GM23338 (cell line): ENCODE data around the gene ASPHD1. TPM values are rescaled to one million over a fixed set of nuclear protein-coding genes. Genes with fewer than 3 reads are reported as not detected.
"Not testable (repeated sequence)": the region's sequence is repeated elsewhere in the genome, so short reads cannot be mapped to it uniquely, and the experiment has no call there.

Experiments
- ATAC-seq: fragments of 200-7000 bp; cut with Tn5 transposase; 3 replicates; pipeline ENCODE4 v1.9.1; 2020
- DNase-seq: peaks from one replicate; pipeline ENCODE4 v3.0.0-alpha.2; 2015; ENCODE audit warnings: low spot score
- H2AFZ ChIP-seq: fragments of 200-600 bp; sonication (generic); 2 replicates; pipeline ENCODE4 v1.8.0; 2016; ENCODE audit warnings: antibody characterized with exemption, mild to moderate bottlenecking, moderate library complexity
- H3F3A ChIP-seq: fragments of 200-600 bp; sonication (generic); replicated peaks from 2 replicates; pipeline ENCODE4 v1.8.0; 2017; ENCODE audit warnings: antibody characterized with exemption, mixed run types, low read depth
- H3K27ac ChIP-seq: fragments of 200-600 bp; sonication (generic); 2 replicates; pipeline ENCODE4 v1.6.1; 2016; ENCODE audit warnings: low read depth
- H3K27me3 ChIP-seq: fragments of 200-600 bp; sonication (generic); 2 replicates; pipeline ENCODE4 v1.8.0; 2016; ENCODE audit warnings: mild to moderate bottlenecking, mixed run types, moderate library complexity; ENCODE audit not compliant: insufficient read depth
- H3K36me3 ChIP-seq: fragments of 200-600 bp; sonication (generic); 2 replicates; pipeline ENCODE4 v1.8.0; 2016; ENCODE audit warnings: mild to moderate bottlenecking; ENCODE audit not compliant: insufficient read depth
- H3K4me1 ChIP-seq: fragments of 200-600 bp; sonication (generic); 2 replicates; pipeline ENCODE4 v1.8.0; 2016; ENCODE audit warnings: mild to moderate bottlenecking, moderate library complexity; ENCODE audit not compliant: insufficient read depth
- H3K4me2 ChIP-seq: fragments of 200-600 bp; sonication (generic); 2 replicates; pipeline ENCODE4 v1.7.1; 2017; ENCODE audit warnings: mixed run types
- H3K4me3 ChIP-seq: fragments of 200-600 bp; sonication (generic); 2 replicates; pipeline ENCODE4 v1.6.1; 2016; ENCODE audit warnings: mixed run types
- H3K79me2 ChIP-seq: fragments of 200-600 bp; sonication (generic); replicated peaks from 2 replicates; pipeline ENCODE4 v1.8.0; 2017; ENCODE audit warnings: mild to moderate bottlenecking; ENCODE audit not compliant: insufficient read depth
- H3K9me2 ChIP-seq: fragments of 200-600 bp; sonication (generic); 2 replicates; pipeline ENCODE4 v1.8.0; 2017; ENCODE audit not compliant: insufficient read depth
- H4K20me1 ChIP-seq: fragments of 200-600 bp; sonication (generic); replicated peaks from 2 replicates; pipeline ENCODE4 v1.8.0; 2017; ENCODE audit warnings: mild to moderate bottlenecking; ENCODE audit not compliant: insufficient read depth
- H3K27ac Mint-ChIP-seq: 2 replicates; pipeline ENCODE4 v1.8.0; 2020; ENCODE audit warnings: inconsistent platforms, mild to moderate bottlenecking, moderate library complexity, mixed read lengths
- H3K27me3 Mint-ChIP-seq: 3 replicates; pipeline ENCODE4 v1.8.0; 2022; ENCODE audit warnings: low read depth, mild to moderate bottlenecking, moderate library complexity, mixed read lengths, inconsistent platforms; ENCODE audit not compliant: insufficient read depth, poor library complexity
- H3K36me3 Mint-ChIP-seq: 3 replicates; pipeline ENCODE4 v1.8.0; 2021; ENCODE audit warnings: low read depth, mild to moderate bottlenecking, inconsistent platforms, moderate library complexity, mixed read lengths
- H3K4me1 Mint-ChIP-seq: 3 replicates; pipeline ENCODE4 v1.8.0; 2020; ENCODE audit warnings: mild to moderate bottlenecking, inconsistent platforms, mixed read lengths
- H3K4me3 Mint-ChIP-seq: 3 replicates; pipeline ENCODE4 v1.8.0; 2021; ENCODE audit warnings: moderate library complexity, mild to moderate bottlenecking, inconsistent platforms, mixed read lengths
- H3K9me3 Mint-ChIP-seq: 3 replicates; pipeline ENCODE4 v1.8.0; 2020; ENCODE audit warnings: moderate library complexity, mild to moderate bottlenecking, inconsistent platforms, mixed read lengths
- ETS1 ChIP-seq: IDR thresholded peaks from 2 replicates; pipeline ENCODE4 v1.6.1; 2016; ENCODE audit warnings: antibody characterized with exemption
- EZH2 ChIP-seq: fragments of 200-600 bp; sonication (generic); IDR thresholded peaks from one replicate; pipeline ENCODE4 v1.8.0; 2017; ENCODE audit warnings: antibody characterized with exemption, mild to moderate bottlenecking, low read depth; ENCODE audit not compliant: unreplicated experiment
- EZH2phosphoT487 ChIP-seq: fragments of 200-600 bp; sonication (generic); IDR thresholded peaks from one replicate; pipeline ENCODE4 v1.8.1; 2018; ENCODE audit warnings: antibody characterized with exemption; ENCODE audit not compliant: unreplicated experiment
- JUNB ChIP-seq: IDR thresholded peaks from one replicate; pipeline ENCODE4 v1.6.1; 2016; ENCODE audit warnings: antibody characterized with exemption; ENCODE audit not compliant: unreplicated experiment
- NANOG ChIP-seq: IDR thresholded peaks from 2 replicates; pipeline ENCODE4 v1.6.1; 2016; ENCODE audit warnings: antibody characterized with exemption, borderline replicate concordance
- POLR2AphosphoS5 ChIP-seq: IDR thresholded peaks from 2 replicates; pipeline ENCODE4 v1.6.1; 2016; ENCODE audit warnings: antibody characterized with exemption, low read depth
- STAT1 ChIP-seq: IDR thresholded peaks from one replicate; pipeline ENCODE4 v1.6.1; 2016; ENCODE audit warnings: antibody characterized with exemption; ENCODE audit not compliant: unreplicated experiment
- ZNF114 ChIP-seq: fragments of 250-450 bp; sonication (Bioruptor Pico); IDR thresholded peaks from 2 replicates; pipeline ENCODE4 v1.5.0; 2020; ENCODE audit warnings: mild to moderate bottlenecking, moderate library complexity
- ZNF331 ChIP-seq: fragments of 250-450 bp; sonication (Bioruptor Pico); IDR thresholded peaks from 2 replicates; pipeline ENCODE4 v1.5.0; 2020; ENCODE audit warnings: low read depth, mild to moderate bottlenecking, moderate library complexity
- ZNF462 ChIP-seq: fragments of 250-450 bp; sonication (Bioruptor Pico); IDR thresholded peaks from 2 replicates; pipeline ENCODE4 v1.5.0; 2020; ENCODE audit warnings: mild to moderate bottlenecking, moderate library complexity
- polyA plus RNA-seq: library from polyadenylated mRNA; unstranded; fragments of >200 nt; fragmentation: Nextera tagmentation; extraction: Ambion mirVana; gene quantifications from 2 replicates; pipeline ENCODE4 v1.2.1, GENCODE V29; 2016
- total RNA-seq: library from RNA; depleted of rRNA; stranded (reverse); fragments of >200 nt; shearing (Covaris generic); gene quantifications from 2 replicates; pipeline ENCODE4 v1.2.3, GENCODE V29; 2014
- TF ChIP-seq, protein P1 (sequence below), 2 experiments: fragments of 200-600 bp in 1 of 2; sonication (generic) in 1 of 2; conservative IDR thresholded peaks; 2 replicates each; pipeline versions ENCODE4 v1.5.1 to v1.6.1; 2016 to 2017; ENCODE audit warnings: antibody characterized with exemption in 2 of 2, low read depth in 2 of 2, mild to moderate bottlenecking in 2 of 2, moderate library complexity in 1 of 2

Gene ASPHD1
- total and polyA plus RNA-seq, 2 experiments from 2014 or later, result 15.5 to 20.6 TPM

GRCh38 chr16:29931750-29932149 is 31.5 kb downstream of the ASPHD1 start:
- not testable (repeated sequence) for H3K4me1 Mint-ChIP-seq, H4K20me1 ChIP-seq, H3K27me3 Mint-ChIP-seq, H3K79me2 ChIP-seq, H3K4me3 ChIP-seq, H3K36me3 Mint-ChIP-seq, H3F3A ChIP-seq, H3K27me3 ChIP-seq, ATAC-seq, H3K9me2 ChIP-seq, H3K9me3 Mint-ChIP-seq, H2AFZ ChIP-seq, DNase-seq, H3K27ac ChIP-seq, H3K4me2 ChIP-seq, H3K27ac Mint-ChIP-seq, H3K36me3 ChIP-seq, H3K4me3 Mint-ChIP-seq
- peaks cover 11% of the 10 kb centered on the region; the same call in 1 of the 2 replicates for H3K4me1 ChIP-seq

DNA sequence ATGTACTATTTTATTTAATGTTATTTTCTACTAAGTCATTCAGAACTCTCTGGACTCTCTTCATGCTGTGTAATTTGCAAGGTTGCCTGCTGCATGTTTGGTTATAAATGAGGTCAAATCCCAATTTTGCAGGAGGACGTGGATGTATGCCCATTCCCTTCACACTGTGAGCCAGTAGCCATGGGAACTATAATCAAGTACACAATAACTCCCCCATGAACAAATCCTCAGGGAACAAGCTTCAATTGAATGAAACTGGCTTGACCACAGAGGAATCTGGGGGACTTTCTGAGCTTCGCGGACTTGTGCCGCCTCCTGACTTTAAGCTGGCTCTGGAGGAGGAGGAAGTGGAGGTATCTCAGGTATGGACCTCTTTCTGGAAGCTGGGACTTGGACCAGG is 40.4 kb downstream of the ASPHD1 start:
- ATAC-seq (no peak), DNase-seq (no peak)
- no peak overlapping the region for H3K4me3 ChIP-seq
- no peaks in the 10 kb centered on the region for H3K27me3 ChIP-seq
- Mint-ChIP-seq H3K36me3 (no peaks in the 10 kb centered on the region), H3K27me3 (peaks cover 10% of the 10 kb centered on the region), H3K9me3 (no peaks in the 10 kb centered on the region), H3K27ac (no peak overlapping the region), H3K4me3 (no peak overlapping the region), H3K4me1 (peaks cover 10% of the 10 kb centered on the region)
- no peak overlapping the region for H2AFZ ChIP-seq
- no peaks in the 10 kb centered on the region for H3K79me2 ChIP-seq
- H3F3A ChIP-seq, result no peaks in the 10 kb centered on the region
- H4K20me1 ChIP-seq, result no peaks in the 10 kb centered on the region
- no peaks in the 10 kb centered on the region for H3K36me3 ChIP-seq
- 0 out of 2 replicates have a peak, but pooled peaks cover 6% of the 10 kb centered on the region for H3K4me1 ChIP-seq
- H3K27ac ChIP-seq, result no peak overlapping the region
- no peaks in the 10 kb centered on the region for H3K9me2 ChIP-seq
- no peak overlapping the region for H3K4me2 ChIP-seq
- no peak for TF ChIP-seq EZH2phosphoT487
- no peak for TF ChIP-seq ZNF114 (CRISPR knock-in tag)
- no peak for TF ChIP-seq EZH2
- no peak for TF ChIP-seq STAT1
- TF ChIP-seq ZNF462, result no peak
- no peak for TF ChIP-seq NANOG
- no peak for TF ChIP-seq ZNF331
- TF ChIP-seq POLR2AphosphoS5, result no peak
- no peak for TF ChIP-seq JUNB
- TF ChIP-seq ETS1, result no peak
- TF ChIP-seq, protein P1, sequence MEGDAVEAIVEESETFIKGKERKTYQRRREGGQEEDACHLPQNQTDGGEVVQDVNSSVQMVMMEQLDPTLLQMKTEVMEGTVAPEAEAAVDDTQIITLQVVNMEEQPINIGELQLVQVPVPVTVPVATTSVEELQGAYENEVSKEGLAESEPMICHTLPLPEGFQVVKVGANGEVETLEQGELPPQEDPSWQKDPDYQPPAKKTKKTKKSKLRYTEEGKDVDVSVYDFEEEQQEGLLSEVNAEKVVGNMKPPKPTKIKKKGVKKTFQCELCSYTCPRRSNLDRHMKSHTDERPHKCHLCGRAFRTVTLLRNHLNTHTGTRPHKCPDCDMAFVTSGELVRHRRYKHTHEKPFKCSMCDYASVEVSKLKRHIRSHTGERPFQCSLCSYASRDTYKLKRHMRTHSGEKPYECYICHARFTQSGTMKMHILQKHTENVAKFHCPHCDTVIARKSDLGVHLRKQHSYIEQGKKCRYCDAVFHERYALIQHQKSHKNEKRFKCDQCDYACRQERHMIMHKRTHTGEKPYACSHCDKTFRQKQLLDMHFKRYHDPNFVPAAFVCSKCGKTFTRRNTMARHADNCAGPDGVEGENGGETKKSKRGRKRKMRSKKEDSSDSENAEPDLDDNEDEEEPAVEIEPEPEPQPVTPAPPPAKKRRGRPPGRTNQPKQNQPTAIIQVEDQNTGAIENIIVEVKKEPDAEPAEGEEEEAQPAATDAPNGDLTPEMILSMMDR (conservative IDR thresholded peaks at IDR 0.05; ENCODE audit: low read depth in 2 of 2), result no peak
